Smooth muscle cell of the umbilical artery (primary cell): ENCODE data around the gene OR2T10. TPM values are rescaled to one million over a fixed set of nuclear protein-coding genes. Genes with fewer than 3 reads are reported as not detected.

ENCODE experiments used
- total RNA-seq: library from RNA; depleted of rRNA; stranded (reverse); fragments of >200 nt; gene quantifications from 2 replicates; pipeline ENCODE4 v1.2.3, GENCODE V29; 2014

The OR2T10 gene, protein sequence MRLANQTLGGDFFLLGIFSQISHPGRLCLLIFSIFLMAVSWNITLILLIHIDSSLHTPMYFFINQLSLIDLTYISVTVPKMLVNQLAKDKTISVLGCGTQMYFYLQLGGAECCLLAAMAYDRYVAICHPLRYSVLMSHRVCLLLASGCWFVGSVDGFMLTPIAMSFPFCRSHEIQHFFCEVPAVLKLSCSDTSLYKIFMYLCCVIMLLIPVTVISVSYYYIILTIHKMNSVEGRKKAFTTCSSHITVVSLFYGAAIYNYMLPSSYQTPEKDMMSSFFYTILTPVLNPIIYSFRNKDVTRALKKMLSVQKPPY
- not detected in 2 replicates for total RNA-seq

DNA sequence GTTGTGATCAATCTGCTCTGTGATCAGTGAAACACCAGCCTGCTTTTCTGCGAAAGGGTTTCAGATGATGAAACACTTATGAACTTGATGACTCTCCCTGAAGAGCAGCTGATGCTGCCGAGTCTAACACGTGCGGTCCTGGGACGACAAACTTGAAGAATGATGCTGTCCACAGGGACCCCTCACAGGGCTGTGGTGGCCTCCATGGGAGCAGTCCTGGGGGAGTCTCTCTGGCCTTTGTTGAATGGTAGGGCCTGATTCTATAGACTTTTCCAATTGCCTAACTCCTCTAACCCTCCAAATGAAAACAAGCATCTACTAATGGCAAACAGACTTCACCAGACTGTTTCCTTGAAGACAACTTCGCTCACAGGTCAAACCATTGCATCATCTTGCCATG is at the start of gene OR2T10:
Gene OR2T10, minus strand, starts transcription at position 112 of the 400 bp plus-strand sequence. CDS start 3,932 bp downstream, outside the sequence.

DNA sequence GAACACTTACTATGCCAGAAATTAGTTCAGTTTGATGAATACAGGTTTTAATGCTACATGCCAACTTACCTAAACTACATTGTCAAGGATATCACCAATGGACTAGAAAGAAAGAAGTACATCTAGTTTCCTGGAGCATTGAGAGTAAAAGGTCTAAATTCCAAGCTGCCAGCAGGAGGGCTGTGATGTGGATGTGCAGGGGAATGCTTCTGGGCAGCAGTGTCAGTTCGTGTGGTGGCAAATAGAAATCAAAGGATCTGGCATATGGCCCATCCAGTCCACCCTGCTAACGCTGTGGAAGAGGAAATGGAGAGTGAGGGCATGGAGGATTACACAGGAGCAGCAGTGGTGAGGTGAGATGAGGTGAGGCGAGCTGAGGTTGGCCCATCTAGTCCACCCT is 47.7 kb upstream of the OR2T10 start, which contains the start of gene OR2T35:
Gene OR2T35, minus strand, starts transcription at position 101 of the 400 bp plus-strand sequence. CDS start 6,020 bp downstream, outside the sequence.

GRCh38 chr1:248634991-248635390 is 37.5 kb upstream of the OR2T10 start, which contains the start of gene OR2T11:
Gene OR2T11 (minus strand): TSS chr1:248635091. CDS start chr1:248627128, 7,963 bp downstream.

GRCh38 chr1:248574657-248575056 is 22.8 kb downstream of the OR2T10 start, which contains the start of gene OR2T34:
Gene OR2T34 (minus strand): TSS chr1:248574757. CDS start chr1:248574757, 0 bp downstream.

GRCh38 chr1:248562672-248563071 is 34.8 kb downstream of the OR2T10 start, which contains the start of gene OR2T29:
Gene OR2T29 (minus strand): TSS chr1:248562772. CDS start chr1:248559491, 3,281 bp downstream.

Other genes starting within 250 kb of the OR2T10 start
- gene OR14C36, start 248.9 kb downstream of the OR2T10 start, total RNA-seq, result not detected in 2 replicates
- gene OR2T4, start 236.0 kb downstream of the OR2T10 start, total RNA-seq, result not detected in 2 replicates
- gene OR2T6, start 222.0 kb downstream of the OR2T10 start, total RNA-seq, result not detected in 2 replicates
- gene OR2T1, start 194.7 kb downstream of the OR2T10 start, total RNA-seq, result not detected in 2 replicates
- gene OR2T2, start 152.1 kb downstream of the OR2T10 start, total RNA-seq, result not detected in 2 replicates
- gene OR2T3, start 124.3 kb downstream of the OR2T10 start, total RNA-seq, result not detected in 2 replicates
- gene OR2T5, start 109.1 kb downstream of the OR2T10 start, total RNA-seq, result not detected in 2 replicates
- not detected in 2 replicates for gene OR2G6, start 89.6 kb downstream of the OR2T10 start, total RNA-seq
- not detected in 2 replicates for gene OR2T29, start 34.9 kb downstream of the OR2T10 start, total RNA-seq
- not detected in 2 replicates for gene OR2T34, start 22.9 kb downstream of the OR2T10 start, total RNA-seq
- gene OR2T11, start 37.4 kb upstream of the OR2T10 start, total RNA-seq, result not detected in 2 replicates
- gene OR2T35, start 47.6 kb upstream of the OR2T10 start, total RNA-seq, result not detected in 2 replicates
- gene OR2T27, start 57.8 kb upstream of the OR2T10 start, total RNA-seq, result not detected in 2 replicates
- gene OR14I1, start 105.1 kb upstream of the OR2T10 start, total RNA-seq, result not detected in 2 replicates
- gene LYPD8, start 158.1 kb upstream of the OR2T10 start, total RNA-seq, result not detected in 2 replicates
- gene SH3BP5L, start 228.2 kb upstream of the OR2T10 start, total RNA-seq, result 28.5 and 41.9 TPM in 2 replicates
- 16.3 and 26.1 TPM in 2 replicates for gene ZNF672, start 240.5 kb upstream of the OR2T10 start, total RNA-seq